ENCODE results near the gene JAG1.

The JAG1 gene

GRCh38 chr20:10609770-10610169, 64.0 kb downstream of the JAG1 start:
- TF ChIP-seq EGR1 (IDR thresholded peaks at IDR 0.05) (no peak), TCF12 (IDR thresholded peaks at IDR 0.05; ENCODE audit: low read depth) (no peak), RAD21 (IDR thresholded peaks at IDR 0.05; ENCODE audit: low read depth) (no peak), CREB1 (IDR thresholded peaks at IDR 0.05; ENCODE audit: low read depth) (no peak), CEBPB (IDR thresholded peaks at IDR 0.05) (no peak), YY1 (IDR thresholded peaks at IDR 0.05; ENCODE audit: low read depth) (no peak), MAX (IDR thresholded peaks at IDR 0.05) (no peak), FOXM1 (IDR thresholded peaks at IDR 0.05; ENCODE audit: borderline replicate concordance, low read depth) (no peak), USF1 (IDR thresholded peaks at IDR 0.05) (no peak), TEAD4 (IDR thresholded peaks at IDR 0.05) (no peak), EP300 (IDR thresholded peaks at IDR 0.05; ENCODE audit: borderline replicate concordance) (no peak), ZBTB7A (IDR thresholded peaks at IDR 0.05; ENCODE audit: low read depth) (no peak)
- TF ChIP-seq, protein P1, sequence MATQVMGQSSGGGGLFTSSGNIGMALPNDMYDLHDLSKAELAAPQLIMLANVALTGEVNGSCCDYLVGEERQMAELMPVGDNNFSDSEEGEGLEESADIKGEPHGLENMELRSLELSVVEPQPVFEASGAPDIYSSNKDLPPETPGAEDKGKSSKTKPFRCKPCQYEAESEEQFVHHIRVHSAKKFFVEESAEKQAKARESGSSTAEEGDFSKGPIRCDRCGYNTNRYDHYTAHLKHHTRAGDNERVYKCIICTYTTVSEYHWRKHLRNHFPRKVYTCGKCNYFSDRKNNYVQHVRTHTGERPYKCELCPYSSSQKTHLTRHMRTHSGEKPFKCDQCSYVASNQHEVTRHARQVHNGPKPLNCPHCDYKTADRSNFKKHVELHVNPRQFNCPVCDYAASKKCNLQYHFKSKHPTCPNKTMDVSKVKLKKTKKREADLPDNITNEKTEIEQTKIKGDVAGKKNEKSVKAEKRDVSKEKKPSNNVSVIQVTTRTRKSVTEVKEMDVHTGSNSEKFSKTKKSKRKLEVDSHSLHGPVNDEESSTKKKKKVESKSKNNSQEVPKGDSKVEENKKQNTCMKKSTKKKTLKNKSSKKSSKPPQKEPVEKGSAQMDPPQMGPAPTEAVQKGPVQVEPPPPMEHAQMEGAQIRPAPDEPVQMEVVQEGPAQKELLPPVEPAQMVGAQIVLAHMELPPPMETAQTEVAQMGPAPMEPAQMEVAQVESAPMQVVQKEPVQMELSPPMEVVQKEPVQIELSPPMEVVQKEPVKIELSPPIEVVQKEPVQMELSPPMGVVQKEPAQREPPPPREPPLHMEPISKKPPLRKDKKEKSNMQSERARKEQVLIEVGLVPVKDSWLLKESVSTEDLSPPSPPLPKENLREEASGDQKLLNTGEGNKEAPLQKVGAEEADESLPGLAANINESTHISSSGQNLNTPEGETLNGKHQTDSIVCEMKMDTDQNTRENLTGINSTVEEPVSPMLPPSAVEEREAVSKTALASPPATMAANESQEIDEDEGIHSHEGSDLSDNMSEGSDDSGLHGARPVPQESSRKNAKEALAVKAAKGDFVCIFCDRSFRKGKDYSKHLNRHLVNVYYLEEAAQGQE (IDR thresholded peaks at IDR 0.05; ENCODE audit: low read depth), result no peak

DNA sequence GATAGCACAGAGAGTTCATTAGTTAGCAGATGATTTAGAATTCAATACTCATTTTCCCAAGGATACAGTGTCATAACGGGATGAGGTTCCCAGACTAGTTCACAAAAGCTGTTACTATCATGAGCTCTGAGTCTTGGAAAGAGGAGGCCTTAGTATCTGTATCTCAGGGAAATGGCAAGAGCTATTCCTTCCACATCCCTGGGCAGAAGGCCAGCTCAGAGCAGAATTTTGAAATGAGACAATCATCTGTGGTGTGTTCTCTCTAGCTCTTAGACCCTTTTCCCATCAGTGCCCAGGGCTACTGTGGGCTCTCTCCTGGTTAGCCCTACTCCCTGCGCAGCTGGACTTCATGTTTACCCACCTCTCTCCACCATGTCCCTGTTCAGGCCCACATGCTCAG, 64.5 kb downstream of the JAG1 start:
- TF ChIP-seq MAX (IDR thresholded peaks at IDR 0.05), result no peak
- TF ChIP-seq EP300 (IDR thresholded peaks at IDR 0.05; ENCODE audit: borderline replicate concordance), result no peak

- TF ChIP-seq EP300 (IDR thresholded peaks at IDR 0.05; ENCODE audit: borderline replicate concordance) (no peak), EGR1 (IDR thresholded peaks at IDR 0.05) (no peak), USF1 (IDR thresholded peaks at IDR 0.05) (no peak), NFIC (IDR thresholded peaks at IDR 0.05) (no peak), TEAD4 (IDR thresholded peaks at IDR 0.05) (no peak), MAX (IDR thresholded peaks at IDR 0.05) (no peak), CREB1 (IDR thresholded peaks at IDR 0.05; ENCODE audit: low read depth) (no peak), RAD21 (IDR thresholded peaks at IDR 0.05; ENCODE audit: low read depth) (no peak), ZBTB7A (IDR thresholded peaks at IDR 0.05; ENCODE audit: low read depth) (no peak)
- TF ChIP-seq, protein P1 (IDR thresholded peaks at IDR 0.05; ENCODE audit: low read depth), result no peak
Observed at GRCh38 chr20:10605547-10606195, 68.1 kb downstream of the JAG1 start.

- TF ChIP-seq TAF1 (IDR thresholded peaks at IDR 0.05; ENCODE audit: low read depth) (no peak), EP300 (IDR thresholded peaks at IDR 0.05; ENCODE audit: borderline replicate concordance) (no peak), CREB1 (IDR thresholded peaks at IDR 0.05; ENCODE audit: low read depth) (no peak), YY1 (IDR thresholded peaks at IDR 0.05; ENCODE audit: low read depth) (no peak), ZBTB7A (IDR thresholded peaks at IDR 0.05; ENCODE audit: low read depth) (no peak), EGR1 (IDR thresholded peaks at IDR 0.05) (no peak), TCF12 (IDR thresholded peaks at IDR 0.05; ENCODE audit: low read depth) (no peak), CEBPB (IDR thresholded peaks at IDR 0.05) (no peak), USF1 (IDR thresholded peaks at IDR 0.05) (no peak)
Observed at GRCh38 chr20:10604865-10605440, 68.8 kb downstream of the JAG1 start.

- TF ChIP-seq FOXM1 (IDR thresholded peaks at IDR 0.05; ENCODE audit: borderline replicate concordance, low read depth) (no peak), NFIC (IDR thresholded peaks at IDR 0.05) (no peak), EGR1 (IDR thresholded peaks at IDR 0.05) (no peak), EP300 (IDR thresholded peaks at IDR 0.05; ENCODE audit: borderline replicate concordance) (no peak), CEBPB (IDR thresholded peaks at IDR 0.05) (peak; percentile 56), MAX (IDR thresholded peaks at IDR 0.05) (no peak), YY1 (IDR thresholded peaks at IDR 0.05; ENCODE audit: low read depth) (no peak), ZBTB7A (IDR thresholded peaks at IDR 0.05; ENCODE audit: low read depth) (no peak)
Observed at GRCh38 chr20:10603971-10604864, 69.6 kb downstream of the JAG1 start.

Data from Ishikawa (cell line).